Activated naive CD4-positive, alpha-beta T cell treated with anti-CD3 and anti-CD28 coated beads, Interleukin-2, amount 50 U/mL, for 24 hours (primary cell): ENCODE results near the gene TMEM150C.

Experiments used
- H3K27ac Mint-ChIP-seq: one replicate; pipeline ENCODE4 v1.8.0; 2021; ENCODE audit warnings: mild to moderate bottlenecking, mixed read lengths
- H3K27me3 Mint-ChIP-seq: one replicate; pipeline ENCODE4 v1.8.0; 2021; ENCODE audit warnings: mixed read lengths
- H3K36me3 Mint-ChIP-seq: one replicate; pipeline ENCODE4 v1.8.0; 2021; ENCODE audit warnings: mixed read lengths
- H3K4me1 Mint-ChIP-seq: one replicate; pipeline ENCODE4 v1.8.0; 2021; ENCODE audit warnings: mixed read lengths
- H3K4me3 Mint-ChIP-seq: one replicate; pipeline ENCODE4 v1.8.0; 2021; ENCODE audit warnings: mild to moderate bottlenecking, mixed read lengths
- H3K9me3 Mint-ChIP-seq: one replicate; pipeline ENCODE4 v1.8.0; 2021; ENCODE audit warnings: mixed read lengths

TMEM150C gene

DNA sequence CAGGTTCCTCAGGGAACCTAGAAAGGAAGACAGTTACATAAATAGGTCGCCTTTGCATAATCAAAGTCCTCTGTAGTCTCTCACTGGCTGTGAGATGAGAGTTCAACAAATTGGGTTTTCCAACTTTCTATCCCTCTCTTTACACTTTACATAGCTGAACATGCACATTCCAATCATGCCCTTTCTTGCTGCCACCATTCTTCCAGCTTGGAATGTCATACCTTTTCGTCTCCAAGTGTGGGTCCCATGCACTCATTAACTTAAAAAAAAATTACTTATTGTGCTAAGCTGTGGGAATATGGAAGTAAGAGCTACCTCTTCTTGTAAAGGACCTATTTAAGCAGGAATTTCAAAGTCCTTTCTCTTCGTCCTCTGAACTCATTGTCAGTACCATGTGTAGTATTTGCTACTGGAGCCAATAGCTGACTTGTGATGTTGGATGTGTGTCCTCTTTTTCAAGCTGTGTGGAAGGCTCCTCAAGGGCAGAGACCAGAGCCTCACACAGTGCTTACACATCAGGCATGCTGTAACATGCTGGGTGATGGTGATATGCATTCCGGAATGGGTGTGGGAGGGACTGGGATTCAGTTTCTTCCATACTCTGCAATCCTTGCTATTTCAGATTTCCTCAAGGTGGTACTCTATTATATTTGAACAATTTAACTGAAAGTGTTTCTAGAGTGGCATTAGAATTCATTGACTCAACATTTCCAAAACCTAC lies 124.3 kb downstream of the TMEM150C start:
- H3K36me3 Mint-ChIP-seq: peaks cover 30% of the 10 kb centered on the region
- peaks cover 83% of the 10 kb centered on the region for H3K4me1 Mint-ChIP-seq
- peak overlapping the region; percentile 88 for H3K27ac Mint-ChIP-seq
- H3K27me3 Mint-ChIP-seq: no peaks in the 10 kb centered on the region
- H3K4me3 Mint-ChIP-seq: peak overlapping the region; percentile 70
- no peaks in the 10 kb centered on the region for H3K9me3 Mint-ChIP-seq

- Mint-ChIP-seq H3K4me1 (peaks cover 85% of the 10 kb centered on the region), H3K9me3 (no peaks in the 10 kb centered on the region), H3K36me3 (peaks cover 30% of the 10 kb centered on the region), H3K27me3 (no peaks in the 10 kb centered on the region), H3K4me3 (peak overlapping the region; percentile 70), H3K27ac (peak overlapping the region; percentile 88)
These were observed 125.0 kb downstream of the TMEM150C start for GRCh38 chr4:82436780-82437179.

DNA sequence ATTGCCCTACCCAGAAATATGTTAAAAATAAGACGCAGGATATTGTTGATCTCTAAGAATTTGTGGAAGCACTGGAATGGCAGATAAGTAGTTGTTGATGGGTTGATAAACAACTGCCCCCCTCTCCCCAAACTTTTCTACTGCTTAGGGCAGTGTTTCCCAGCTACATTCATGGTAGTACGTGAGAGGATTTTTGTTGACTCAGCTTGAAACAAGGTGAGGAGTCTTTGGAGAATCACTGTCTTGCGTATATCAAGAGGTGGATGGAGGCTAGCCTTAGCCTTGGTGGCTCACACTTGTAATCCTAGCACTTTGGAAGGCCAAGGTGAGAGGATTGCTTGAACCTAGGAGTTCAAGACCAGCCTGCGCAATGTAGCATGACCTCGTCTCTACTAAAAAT lies 125.7 kb downstream of the TMEM150C start:
- H3K36me3 Mint-ChIP-seq: peaks cover 30% of the 10 kb centered on the region
- H3K27ac Mint-ChIP-seq: no peak overlapping the region
- no peaks in the 10 kb centered on the region for H3K9me3 Mint-ChIP-seq

DNA sequence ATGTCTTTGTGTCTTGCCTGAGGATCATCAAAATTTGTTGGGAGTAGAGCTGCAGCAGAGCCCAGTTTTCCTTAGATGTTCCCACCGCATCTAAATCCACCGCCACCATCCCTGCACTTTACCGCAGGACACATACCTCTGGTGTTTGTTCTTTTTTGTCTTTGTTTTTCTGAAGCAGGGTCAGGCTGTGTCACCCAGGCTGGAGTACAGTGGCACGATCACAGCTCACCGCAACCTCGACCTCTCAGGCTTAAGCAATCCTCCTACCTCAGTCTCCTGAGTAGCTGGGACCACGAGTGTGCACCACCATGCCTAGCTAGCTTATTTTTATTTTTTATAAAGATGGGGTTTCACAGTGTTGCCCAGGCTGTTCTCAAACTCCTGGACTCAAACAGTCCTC lies 126.8 kb downstream of the TMEM150C start:
- Mint-ChIP-seq H3K4me1 (peaks cover 74% of the 10 kb centered on the region), H3K4me3 (peak overlapping the region; percentile 39), H3K36me3 (peaks cover 28% of the 10 kb centered on the region), H3K27me3 (no peaks in the 10 kb centered on the region), H3K9me3 (no peaks in the 10 kb centered on the region), H3K27ac (peak overlapping the region; percentile 41)

More for the DNA sequence above, 125.7 kb downstream of the TMEM150C start:
- Mint-ChIP-seq H3K27me3 (no peaks in the 10 kb centered on the region), H3K4me3 (peak overlapping the region; percentile 36), H3K4me1 (peaks cover 86% of the 10 kb centered on the region)

DNA sequence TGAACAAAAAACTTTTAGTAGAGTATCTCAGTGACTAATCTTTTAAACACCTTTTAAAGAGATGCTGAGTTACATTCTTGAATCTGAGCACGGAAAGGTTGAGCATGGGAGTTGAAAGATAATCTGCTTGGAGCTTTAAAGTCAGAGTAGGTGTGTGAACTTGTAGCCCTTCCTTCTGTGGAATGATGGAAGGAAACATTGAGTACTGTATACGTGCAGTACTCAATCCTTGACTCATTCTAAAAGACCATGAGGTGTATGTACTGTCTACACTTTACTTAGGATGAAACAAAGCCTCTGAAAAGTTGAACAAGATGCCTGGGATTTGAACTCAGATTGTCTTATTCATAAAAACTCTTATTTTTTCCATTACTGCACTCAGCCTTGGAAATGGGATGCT lies 128.0 kb downstream of the TMEM150C start:
- Mint-ChIP-seq H3K4me3 (peak overlapping the region; percentile 80), H3K9me3 (no peaks in the 10 kb centered on the region), H3K27me3 (no peaks in the 10 kb centered on the region), H3K27ac (peak overlapping the region; percentile 96), H3K36me3 (peaks cover 27% of the 10 kb centered on the region), H3K4me1 (peaks cover 62% of the 10 kb centered on the region)
